HepG2 (cell line): ENCODE measurements around the gene MFAP2. TPM values are rescaled to one million over a fixed set of nuclear protein-coding genes. Genes with fewer than 3 reads are reported as not detected.

Experiments used
- ATAC-seq: fragments of 200-7000 bp; cut with Tn5 transposase; 3 replicates; pipeline ENCODE4 v1.9.1; 2020; ENCODE audit warnings: mild to moderate bottlenecking, moderate library complexity
- BruUV-seq: library from RNA; stranded (reverse); fragments of 400-500 nt; replicated peaks from 2 replicates; lab custom pipeline; 2021; lab: Mats Ljungman, UMichigan
- CTCF ChIA-PET: fragments of 300-600 bp; formaldehyde crosslinking; extraction: SDS; loops from one replicate; lab custom pipeline; 2021; ENCODE audit warnings: low total read pairs, inconsistent platforms, low intra/inter-chr PET ratio; lab: Yijun Ruan, JAX
- POLR2A ChIA-PET: fragments of 350-600 bp; sonication (Branson Sonifier 250); formaldehyde crosslinking; loops from one replicate; lab custom pipeline; 2020; ENCODE audit warnings: antibody characterized with exemption, inconsistent platforms; lab: Yijun Ruan, JAX
- DNase-seq: peaks from one replicate; pipeline ENCODE4 v3.0.0-alpha.2; 2015; ENCODE audit warnings: low spot score
- FAIRE-seq: peaks from 3 replicates; lab custom pipeline; 2011; peaks lifted over from hg19 to GRCh38; lab: Jason Lieb, UNC
- H2AFZ ChIP-seq: one replicate; pipeline ENCODE4 v1.6.1; 2011; ENCODE audit warnings: low read length, inconsistent platforms
- H3K27ac ChIP-seq: fragments of 300-600 bp; 3 replicates; pipeline ENCODE4 v1.8.0; 2011; ENCODE audit warnings: mixed run types, mild to moderate bottlenecking, mixed read lengths, low read length, inconsistent platforms; ENCODE audit not compliant: insufficient read depth; ENCODE audit errors: extremely low read length
- H3K27me3 ChIP-seq, 2 experiments: fragments of 200-600 bp in 1 of 2; 2 replicates in 1 of 2; 3 replicates in 1 of 2; pipeline versions ENCODE4 v1.6.0 to v1.8.0; 2011; ENCODE audit warnings: low read length in 2 of 2, mild to moderate bottlenecking in 2 of 2, moderate library complexity in 2 of 2, inconsistent platforms in 1 of 2; ENCODE audit not compliant: insufficient read depth in 2 of 2, control insufficient read depth in 1 of 2
- H3K36me3 ChIP-seq, 2 experiments: fragments of 200-600 bp in 1 of 2; replicated peaks in 1 of 2; 2 replicates in 1 of 2; 3 replicates in 1 of 2; pipeline versions ENCODE4 v1.5.1 to v1.8.0; 2011; ENCODE audit warnings: low read length in 2 of 2, inconsistent platforms in 1 of 2; ENCODE audit not compliant: insufficient read depth in 2 of 2, control insufficient read depth in 1 of 2
- H3K4me1 ChIP-seq: 2 replicates; pipeline ENCODE4 v1.5.1; 2012; ENCODE audit warnings: low read length, inconsistent platforms; ENCODE audit not compliant: insufficient read depth
- H3K4me2 ChIP-seq: 2 replicates; pipeline ENCODE4 v1.6.0; 2011; ENCODE audit warnings: low read depth, low read length, inconsistent platforms
- H3K4me3 ChIP-seq, 3 experiments: fragments of 200-600 bp in 1 of 3; sonication (generic), shearing (Covaris generic) in 1 of 3; replicated peaks in 1 of 3; 2 replicates each; pipeline ENCODE4 v1.5.1; 2011 to 2016; ENCODE audit warnings: low read length in 3 of 3, inconsistent platforms in 2 of 3, low read depth in 2 of 3, mild to moderate bottlenecking in 2 of 3, control low read depth in 1 of 3, mixed read lengths in 1 of 3; ENCODE audit not compliant: insufficient read depth in 1 of 3
- H3K79me2 ChIP-seq: one replicate; pipeline ENCODE4 v1.6.1; 2011; ENCODE audit warnings: low read length, inconsistent platforms; ENCODE audit not compliant: insufficient read depth
- H3K9ac ChIP-seq: 2 replicates; pipeline ENCODE4 v1.6.0; 2011; ENCODE audit warnings: mild to moderate bottlenecking, low read depth, low read length, inconsistent platforms; ENCODE audit not compliant: insufficient read depth
- H3K9me3 ChIP-seq: 2 replicates; pipeline ENCODE4 v1.5.1; 2012; ENCODE audit warnings: mild to moderate bottlenecking, low read length
- H4K20me1 ChIP-seq: 2 replicates; pipeline ENCODE4 v1.6.0; 2011; ENCODE audit warnings: inconsistent platforms, mild to moderate bottlenecking, low read length, moderate library complexity; ENCODE audit not compliant: insufficient read depth
- KAT8 ChIP-seq: IDR thresholded peaks from 2 replicates; pipeline ENCODE4 v1.6.1; 2016; ENCODE audit warnings: missing genetic modification reagents, missing compliant biosample characterization
- KLF15 ChIP-seq: sonication (generic); formaldehyde crosslinking; IDR thresholded peaks from 2 replicates; pipeline ENCODE4 v1.8.1; 2023; ENCODE audit warnings: borderline replicate concordance, mild to moderate bottlenecking, inconsistent platforms, missing genetic modification reagents, mixed read lengths
- KLF9 ChIP-seq: IDR thresholded peaks from 2 replicates; pipeline ENCODE4 v1.6.1; 2016; ENCODE audit warnings: low read depth
- SETDB1 ChIP-seq: sonication (generic); formaldehyde crosslinking; IDR thresholded peaks from 2 replicates; pipeline ENCODE4 v1.5.1; 2020; ENCODE audit warnings: missing genetic modification reagents, mild to moderate bottlenecking, borderline replicate concordance
- SP4 ChIP-seq: sonication (generic); formaldehyde crosslinking; IDR thresholded peaks from 2 replicates; pipeline ENCODE4 v1.8.1; 2023; ENCODE audit warnings: mild to moderate bottlenecking, missing genetic modification reagents
- TAF15 ChIP-seq: fragments of 200-400 bp; formaldehyde crosslinking; IDR thresholded peaks from one replicate; pipeline ENCODE4 v1.6.1; 2018; ENCODE audit warnings: mild to moderate bottlenecking, low read depth, low read length; ENCODE audit not compliant: poor library complexity, severe bottlenecking
- TCF7L2 ChIP-seq: IDR thresholded peaks from 2 replicates; pipeline ENCODE4 v1.6.1; 2011; ENCODE audit warnings: mild to moderate bottlenecking, low read depth, low read length, moderate library complexity
- ZFP62 ChIP-seq: sonication (generic); formaldehyde crosslinking; IDR thresholded peaks from 2 replicates; pipeline ENCODE4 v1.4.0; 2020; ENCODE audit warnings: missing genetic modification reagents
- ZIK1 ChIP-seq: sonication (generic); formaldehyde crosslinking; IDR thresholded peaks from 2 replicates; pipeline ENCODE4 v1.5.0; 2020; ENCODE audit warnings: mild to moderate bottlenecking, low read depth, missing genetic modification reagents, borderline replicate concordance
- ZMYM3 ChIP-seq: sonication (generic); formaldehyde crosslinking; IDR thresholded peaks from 2 replicates; pipeline ENCODE4 v1.5.1; 2020; ENCODE audit warnings: mild to moderate bottlenecking, missing genetic modification reagents
- ZNF567 ChIP-seq: sonication (generic); formaldehyde crosslinking; IDR thresholded peaks from 2 replicates; pipeline ENCODE4 v1.8.1; 2023; ENCODE audit warnings: mild to moderate bottlenecking, missing genetic modification reagents, borderline replicate concordance
- ZNF619 ChIP-seq: sonication (generic); formaldehyde crosslinking; IDR thresholded peaks from 2 replicates; pipeline ENCODE4 v1.4.0; 2020; ENCODE audit warnings: mild to moderate bottlenecking, missing genetic modification reagents
- ZNF629 ChIP-seq: sonication (generic); formaldehyde crosslinking; conservative IDR thresholded peaks from 2 replicates; pipeline ENCODE4 v1.5.0; 2020; ENCODE audit warnings: missing genetic modification reagents
- WGBS: methylation state at CpG from one replicate; pipeline ENCODE4 v1.1.6; 2017; ENCODE audit warnings: low lambda C conversion rate; 5-methylcytosine and 5-hydroxymethylcytosine counted together
- in situ Hi-C: cut with HindIII; loops from 2 replicates; pipeline ENCODE4 v1.10.0; 2017; ENCODE audit warnings: low pct_unique_long_range_greater_than_20kb; ENCODE audit not compliant: extremely low pct_ligation_motif_present
- intact Hi-C: fragments of 100-400 bp; cut with micrococcal nuclease; formaldehyde crosslinking; loops from one replicate; pipeline ENCODE4 v1.10.0; 2022; ENCODE audit not compliant: unreplicated experiment
- polyA plus RNA-seq, 8 experiments: library from polyadenylated mRNA; depleted of rRNA in 3 of 8; stranded (reverse) in 7 of 8; unstranded in 1 of 8; fragments of >200 nt; fragmentation: Illumina TruSeq in 4 of 8; extraction: Trizol in 4 of 8; gene quantifications; 2 replicates each; pipeline versions ENCODE4 v1.2.1 to v1.2.3, GENCODE V29; 2011 to 2016; ENCODE audit warnings: low read depth in 4 of 8, missing spikeins in 1 of 8, mixed read lengths in 1 of 8; ENCODE audit not compliant: insufficient read depth in 1 of 8
- total RNA-seq, 5 experiments: library from RNA; depleted of rRNA; stranded (reverse); fragments of >200 nt; fragmentation: Illumina TruSeq; extraction: Trizol; gene quantifications; 2 replicates each; pipeline ENCODE4 v1.2.3, GENCODE V29; 2016; ENCODE audit warnings: low read depth in 1 of 5
- TF ChIP-seq, protein P1 (sequence below): sonication (generic); formaldehyde crosslinking; IDR thresholded peaks from 2 replicates; pipeline ENCODE4 v1.8.0; 2022; ENCODE audit warnings: mild to moderate bottlenecking, missing genetic modification reagents

MFAP2 gene
- total and polyA plus RNA-seq, 2 of the 13 experiments (the other 11 are each of a cell fraction or from before 2014, with no cell fraction given) = 1.1 to 1.4 TPM

- Histone ChIP-seq H4K20me1 (no peaks in the 10 kb centered on the region; the same call in 1 of the 2 replicates), H3K4me1 (peaks cover 16% of the 10 kb centered on the region; the same call in 1 of the 2 replicates), H3K27me3 (peaks cover 6 to 22% of the 10 kb centered on the region in 2 experiments), H3K79me2 (no peaks in the 10 kb centered on the region), H3K4me2 (no peak overlapping the region), H3K4me3 (no peak overlapping the region), H2AFZ (no peak overlapping the region), H3K9me3 (no peaks in the 10 kb centered on the region), H3K36me3 (no peaks in the 10 kb centered on the region), H3K9ac (no peak overlapping the region), H3K27ac (no peak overlapping the region)
- ChIA-PET CTCF (no interaction called here), POLR2A (no interaction called here)
- TF ChIP-seq ZMYM3 (CRISPR knock-in tag) (no peak), ZNF619 (no peak), SP4 (CRISPR knock-in tag) (no peak)
- DNase-seq (no peak), ATAC-seq (no peak), FAIRE-seq (no peak)
- BruUV-seq = no TSS peak
- intact Hi-C loops = no loop called here
- in situ Hi-C loops = no loop called here
- 79% methylated on average over 5 of the region's 14 CpGs for WGBS
These were observed 5.2 kb downstream of the MFAP2 start for GRCh38 chr1:16975211-16975610.

DNA sequence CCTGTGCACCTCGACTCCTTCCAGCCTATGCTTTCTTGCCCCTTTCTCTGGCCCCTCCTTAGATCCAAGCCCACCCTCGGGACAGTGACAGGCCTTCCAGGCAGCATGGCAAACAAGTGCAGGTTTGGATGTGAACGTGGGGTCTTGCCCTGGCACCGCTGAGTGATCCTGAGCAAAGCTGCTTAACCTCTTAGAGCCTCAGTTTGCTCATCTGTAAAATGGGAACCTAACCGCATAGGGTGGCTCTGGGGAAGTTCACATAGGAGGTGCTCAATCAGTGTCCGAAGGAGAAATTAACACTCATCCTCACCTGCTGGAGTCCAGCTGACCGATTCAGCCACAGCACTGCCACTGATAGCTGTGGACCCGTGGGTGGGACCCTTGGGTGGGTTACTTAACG, 7.2 kb downstream of the MFAP2 start:
- no peak overlapping the region for H3K4me3 ChIP-seq
- POLR2A ChIA-PET = no interaction called here
- FAIRE-seq = no peak
- CTCF ChIA-PET = no interaction called here
- no peaks in the 10 kb centered on the region for H3K36me3 ChIP-seq
- TF ChIP-seq ZNF567 = no peak
- no peak for TF ChIP-seq SETDB1 (CRISPR knock-in tag)
- no peak for TF ChIP-seq KAT8
- no peak for TF ChIP-seq KLF15 (CRISPR knock-in tag)
- TF ChIP-seq TAF15 = no peak
- TF ChIP-seq ZMYM3 (CRISPR knock-in tag) = peak; percentile 49; the same call in 1 of the 2 replicates
- TF ChIP-seq ZFP62 = no peak
- TF ChIP-seq, protein P1, sequence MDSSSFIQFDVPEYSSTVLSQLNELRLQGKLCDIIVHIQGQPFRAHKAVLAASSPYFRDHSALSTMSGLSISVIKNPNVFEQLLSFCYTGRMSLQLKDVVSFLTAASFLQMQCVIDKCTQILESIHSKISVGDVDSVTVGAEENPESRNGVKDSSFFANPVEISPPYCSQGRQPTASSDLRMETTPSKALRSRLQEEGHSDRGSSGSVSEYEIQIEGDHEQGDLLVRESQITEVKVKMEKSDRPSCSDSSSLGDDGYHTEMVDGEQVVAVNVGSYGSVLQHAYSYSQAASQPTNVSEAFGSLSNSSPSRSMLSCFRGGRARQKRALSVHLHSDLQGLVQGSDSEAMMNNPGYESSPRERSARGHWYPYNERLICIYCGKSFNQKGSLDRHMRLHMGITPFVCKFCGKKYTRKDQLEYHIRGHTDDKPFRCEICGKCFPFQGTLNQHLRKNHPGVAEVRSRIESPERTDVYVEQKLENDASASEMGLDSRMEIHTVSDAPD (CRISPR knock-in tag) = no peak
- TF ChIP-seq TCF7L2 = no peak
- TF ChIP-seq ZNF629 (CRISPR knock-in tag) = peak; percentile 92
- TF ChIP-seq ZIK1 = no peak
- no peak for TF ChIP-seq KLF9 (CRISPR knock-in tag)
- H3K4me2 ChIP-seq = no peak overlapping the region
- no TSS peak for BruUV-seq
- in situ Hi-C loops = loop anchor here (25.0 kb wide), 1 partner anchor 264 kb away; the partner anchor contains the start of gene PADI3
- no CpG with 5 or more reads among the region's 9 CpGs for WGBS
- no peak overlapping the region for H2AFZ ChIP-seq
- no peaks in the 10 kb centered on the region; the same call in 1 of the 2 replicates for H4K20me1 ChIP-seq
- H3K79me2 ChIP-seq = no peaks in the 10 kb centered on the region
- intact Hi-C loops = no loop called here
- H3K9ac ChIP-seq = no peak overlapping the region
- H3K27me3 ChIP-seq = peaks cover 1 to 4% of the 10 kb centered on the region in 2 experiments; a peak in 3 of 5 replicates
- ATAC-seq = no peak
- DNase-seq = no peak
- H3K27ac ChIP-seq = no peak overlapping the region
- H3K4me1 ChIP-seq = 0 out of 2 replicates have a peak, but pooled peaks cover 2% of the 10 kb centered on the region
- H3K9me3 ChIP-seq = no peaks in the 10 kb centered on the region
